ENCODE data around the gene PTPN7. TPM values are rescaled to one million over a fixed set of nuclear protein-coding genes. Genes with fewer than 3 reads are reported as not detected.

PTPN7 gene
- total RNA-seq, 1 experiment from 2014 or later = 2.2 TPM

- no peaks in the 10 kb centered on the region for H3K9me3 ChIP-seq (ENCODE audit: low read depth, low read length, poor library complexity, severe bottlenecking)
- no peaks in the 10 kb centered on the region for H3K36me3 ChIP-seq (ENCODE audit: insufficient read depth, low read length, poor library complexity, severe bottlenecking)
- POLR2A ChIA-PET (ENCODE audit: low non-redundant PET) = no interaction called here
- CTCF ChIA-PET = no interaction called here
- no peak overlapping the region for H3K4me3 ChIP-seq (ENCODE audit: low read depth, low read length, poor library complexity, severe bottlenecking)
- BruUV-seq (replicated peaks) = no TSS peak
- H3K27me3 ChIP-seq (replicated peaks; ENCODE audit: insufficient read depth, low read depth, low read length, poor library complexity) = no peaks in the 10 kb centered on the region
- intact Hi-C loops (cut with micrococcal nuclease; ENCODE audit: unreplicated experiment) = no loop called here
- no peak for DNase-seq (ENCODE audit: low spot score)
- no peak overlapping the region for H3K27ac ChIP-seq (ENCODE audit: low read depth, low read length, poor library complexity, severe bottlenecking)
- no peak for TF ChIP-seq EZH2 (IDR thresholded peaks at IDR 0.05; ENCODE audit: borderline replicate concordance, low read depth, low read length, poor library complexity, severe bottlenecking)
- TF ChIP-seq CTCF (conservative IDR thresholded peaks at IDR 0.05; ENCODE audit: low read depth, low read length) = no peak
- H3K4me1 ChIP-seq (ENCODE audit: insufficient read depth, low read length, poor library complexity, severe bottlenecking) = peaks cover 4% of the 10 kb centered on the region
Measured at GRCh38 chr1:202125611-202126010, 34.8 kb downstream of the PTPN7 start.

GRCh38 chr1:202124142-202124541 lies 36.3 kb downstream of the PTPN7 start:
- Histone ChIP-seq H3K27ac (ENCODE audit: low read depth, low read length, poor library complexity, severe bottlenecking) (no peak overlapping the region), H3K36me3 (ENCODE audit: insufficient read depth, low read length, poor library complexity, severe bottlenecking) (no peaks in the 10 kb centered on the region), H3K4me1 (ENCODE audit: insufficient read depth, low read length, poor library complexity, severe bottlenecking) (peaks cover 4% of the 10 kb centered on the region), H3K4me3 (ENCODE audit: low read depth, low read length, poor library complexity, severe bottlenecking) (no peak overlapping the region), H3K27me3 (replicated peaks; ENCODE audit: insufficient read depth, low read depth, low read length, poor library complexity) (no peaks in the 10 kb centered on the region), H3K9me3 (ENCODE audit: low read depth, low read length, poor library complexity, severe bottlenecking) (no peaks in the 10 kb centered on the region)
- CTCF ChIA-PET = no interaction called here
- POLR2A ChIA-PET (ENCODE audit: low non-redundant PET) = no interaction called here
- intact Hi-C loops (cut with micrococcal nuclease; ENCODE audit: unreplicated experiment) = no loop called here
- no TSS peak for BruUV-seq (replicated peaks)
- TF ChIP-seq EZH2 (IDR thresholded peaks at IDR 0.05; ENCODE audit: borderline replicate concordance, low read depth, low read length, poor library complexity, severe bottlenecking) (no peak), CTCF (conservative IDR thresholded peaks at IDR 0.05; ENCODE audit: low read depth, low read length) (no peak)
- DNase-seq (ENCODE audit: low spot score) = no peak

GRCh38 chr1:202123336-202123813 lies 37.0 kb downstream of the PTPN7 start:
- no peak for DNase-seq (ENCODE audit: low spot score)
- POLR2A ChIA-PET (ENCODE audit: low non-redundant PET) = no interaction called here
- Histone ChIP-seq H3K4me1 (ENCODE audit: insufficient read depth, low read length, poor library complexity, severe bottlenecking) (peaks cover 4% of the 10 kb centered on the region), H3K27me3 (replicated peaks; ENCODE audit: insufficient read depth, low read depth, low read length, poor library complexity) (no peaks in the 10 kb centered on the region), H3K4me3 (ENCODE audit: low read depth, low read length, poor library complexity, severe bottlenecking) (no peak overlapping the region), H3K27ac (ENCODE audit: low read depth, low read length, poor library complexity, severe bottlenecking) (no peak overlapping the region), H3K9me3 (ENCODE audit: low read depth, low read length, poor library complexity, severe bottlenecking) (no peaks in the 10 kb centered on the region), H3K36me3 (ENCODE audit: insufficient read depth, low read length, poor library complexity, severe bottlenecking) (no peaks in the 10 kb centered on the region)
- CTCF ChIA-PET = no interaction called here
- no peak for TF ChIP-seq CTCF (conservative IDR thresholded peaks at IDR 0.05; ENCODE audit: low read depth, low read length)
- no peak for TF ChIP-seq EZH2 (IDR thresholded peaks at IDR 0.05; ENCODE audit: borderline replicate concordance, low read depth, low read length, poor library complexity, severe bottlenecking)
- intact Hi-C loops (cut with micrococcal nuclease; ENCODE audit: unreplicated experiment) = no loop called here
- no TSS peak for BruUV-seq (replicated peaks)
